HG03442 (cell line): Measurements from ENCODE around the gene TMPRSS4.

Experiments used
- ATAC-seq: cut with Tn5 transposase; IDR thresholded peaks from one replicate; pipeline ENCODE4 v1.9.1; 2021; ENCODE audit warnings: mild to moderate bottlenecking, moderate library complexity; ENCODE audit not compliant: unreplicated experiment

Gene TMPRSS4

DNA sequence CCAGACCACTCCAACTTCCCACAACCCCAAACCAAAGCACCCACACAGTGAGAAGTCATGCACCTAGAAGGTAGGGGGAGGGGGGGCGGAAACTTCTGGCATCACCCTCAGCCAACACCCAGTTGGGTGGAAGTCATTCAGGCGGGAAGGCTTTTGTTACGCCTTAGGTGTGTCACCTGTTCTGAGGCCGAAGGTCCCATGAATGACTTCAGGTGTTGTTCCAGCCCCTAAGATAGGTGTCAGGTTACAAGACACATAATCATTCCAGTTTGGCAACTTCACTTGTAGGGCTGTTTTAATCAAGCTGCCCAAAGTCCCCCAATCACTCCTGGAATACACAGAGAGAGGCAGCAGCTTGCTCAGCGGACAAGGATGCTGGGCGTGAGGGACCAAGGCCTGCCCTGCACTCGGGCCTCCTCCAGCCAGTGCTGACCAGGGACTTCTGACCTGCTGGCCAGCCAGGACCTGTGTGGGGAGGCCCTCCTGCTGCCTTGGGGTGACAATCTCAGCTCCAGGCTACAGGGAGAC lies at the start of gene TMPRSS4:
Gene TMPRSS4 (plus strand): TSS at position 325 of the 528 bp plus-strand sequence. CDS start 225 bp downstream, outside the sequence.
- ATAC-seq: no peak

DNA sequence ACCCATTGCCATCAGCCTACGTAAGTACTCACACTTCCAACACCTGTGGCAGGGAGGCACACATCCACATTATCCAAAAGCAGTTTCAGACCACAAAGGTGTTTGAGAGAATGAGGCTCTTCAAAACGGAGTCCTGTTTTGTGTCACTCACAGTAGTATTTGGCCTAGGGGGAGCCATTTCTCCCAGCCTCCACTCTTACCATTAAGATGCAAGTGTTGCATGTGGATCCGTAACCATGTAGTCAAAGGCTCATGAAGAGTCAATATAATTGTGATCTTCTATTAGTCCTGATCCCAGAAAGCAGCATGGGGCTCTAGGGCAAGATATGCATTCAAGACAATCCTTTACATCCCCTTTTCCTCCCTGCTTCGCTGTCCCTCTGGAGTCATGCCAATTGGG lies 49.2 kb upstream of the TMPRSS4 start:
- no peak for ATAC-seq

- no peak for ATAC-seq
These were observed 48.3 kb upstream of the TMPRSS4 start for GRCh38 chr11:118028626-118029025.

DNA sequence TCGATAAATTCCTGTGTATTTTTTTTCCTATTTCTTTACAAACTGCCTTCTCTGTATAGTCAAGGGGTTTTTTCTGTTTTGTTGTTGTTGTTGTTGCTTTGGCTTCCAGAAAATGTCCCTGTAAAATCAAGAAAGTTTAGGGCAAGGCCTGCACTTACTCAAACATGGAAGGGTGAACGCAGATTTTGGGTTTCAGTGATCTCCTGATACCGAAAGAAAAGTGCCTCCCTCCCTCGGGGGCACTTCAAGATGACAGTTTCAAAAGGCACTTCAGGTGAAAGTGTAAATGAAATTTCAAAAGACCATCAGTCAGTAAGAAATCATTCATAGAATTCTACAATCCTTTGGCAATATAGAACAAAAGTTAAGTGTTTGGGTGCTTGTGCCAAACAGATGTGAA lies 43.4 kb upstream of the TMPRSS4 start:
- no peak for ATAC-seq

DNA sequence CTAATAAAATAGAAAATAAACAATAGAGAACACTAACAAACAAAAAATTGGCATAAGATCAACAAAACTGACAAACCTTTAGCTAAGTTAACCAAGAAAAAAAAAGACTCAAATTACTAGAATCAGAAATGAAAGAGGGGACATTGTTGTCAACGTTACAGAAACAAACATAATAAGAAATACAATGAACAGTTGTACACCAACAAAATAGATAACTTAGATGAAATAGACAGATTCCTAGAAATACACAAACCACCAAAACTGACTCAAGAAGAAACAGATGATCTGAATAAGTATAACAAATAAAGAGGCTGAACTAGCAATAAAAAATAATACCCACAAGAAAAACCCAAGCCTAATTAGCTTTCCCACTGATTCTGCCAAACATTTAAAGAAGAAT lies 34.7 kb upstream of the TMPRSS4 start:
- no peak for ATAC-seq

- no peak for ATAC-seq
These were observed 34.1 kb upstream of the TMPRSS4 start for GRCh38 chr11:118042796-118043195.

- no peak for ATAC-seq
These were observed 31.7 kb upstream of the TMPRSS4 start for GRCh38 chr11:118045191-118045590.

- ATAC-seq: no peak
These were observed 30.6 kb upstream of the TMPRSS4 start for GRCh38 chr11:118046051-118046963.

DNA sequence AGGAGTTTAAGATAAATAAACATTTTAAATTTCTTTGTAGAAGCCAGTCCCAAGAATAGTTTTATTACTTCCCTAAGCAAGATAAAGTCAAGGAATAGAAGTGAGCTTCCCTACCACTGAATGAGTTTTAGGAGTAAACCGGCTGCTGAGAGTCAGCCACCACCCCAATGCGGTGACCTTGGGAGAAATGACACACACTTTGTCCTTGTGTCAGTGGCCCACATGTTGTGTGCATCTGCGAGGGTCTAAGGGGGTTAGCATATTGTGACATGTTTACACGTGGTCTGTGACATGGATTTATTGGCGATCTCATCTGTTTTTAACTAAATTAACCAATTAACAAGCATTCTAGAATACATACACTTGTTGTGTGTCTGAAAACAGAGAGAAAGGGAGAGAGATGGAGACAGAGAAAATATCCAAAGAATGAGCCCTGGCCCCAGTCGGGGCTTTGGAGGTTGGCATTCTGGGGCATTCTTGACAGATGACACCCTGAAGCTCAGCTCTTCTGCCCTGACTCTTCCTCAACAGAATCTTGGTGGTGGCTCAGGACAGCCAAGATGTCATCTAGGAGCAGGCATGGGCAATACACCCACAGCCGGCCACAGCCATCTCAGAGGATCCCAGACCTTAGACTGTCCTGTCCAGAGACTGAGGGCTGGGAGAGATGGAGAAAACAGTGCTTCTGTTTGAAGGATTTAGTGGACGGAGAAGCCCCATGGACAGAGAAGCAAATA lies 29.7 kb upstream of the TMPRSS4 start:
- ATAC-seq: no peak

GRCh38 chr11:118047749-118048148 lies 29.1 kb upstream of the TMPRSS4 start:
- no peak for ATAC-seq

GRCh38 chr11:118048472-118049370 lies 28.2 kb upstream of the TMPRSS4 start:
- no peak for ATAC-seq

- ATAC-seq: no peak
These were observed 27.1 kb upstream of the TMPRSS4 start for GRCh38 chr11:118049771-118050170.

- ATAC-seq: no peak
These were observed 26.5 kb upstream of the TMPRSS4 start for GRCh38 chr11:118050208-118050891.

DNA sequence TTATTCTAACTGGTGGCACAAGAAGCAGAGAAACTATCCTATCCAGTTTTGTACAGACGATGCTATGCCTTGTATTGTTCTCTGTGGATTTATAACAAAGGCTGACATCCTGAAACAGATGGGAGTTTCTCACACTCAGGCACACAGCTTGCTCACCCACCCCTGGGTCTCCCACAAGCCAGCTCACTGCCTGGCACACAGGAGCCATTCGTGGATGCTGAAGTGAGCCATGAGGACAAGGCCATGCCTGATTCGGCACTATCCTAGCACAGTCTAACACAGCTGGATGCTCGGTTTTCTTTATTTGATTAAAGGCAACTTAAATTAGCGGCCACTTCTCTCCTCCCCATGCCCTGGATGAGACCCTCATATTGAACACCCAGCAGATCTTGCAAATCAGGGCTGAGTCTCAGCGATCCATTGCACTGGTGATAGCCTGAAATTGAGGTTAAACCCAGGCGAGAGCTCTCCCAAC lies 25.7 kb upstream of the TMPRSS4 start:
- ATAC-seq: no peak

DNA sequence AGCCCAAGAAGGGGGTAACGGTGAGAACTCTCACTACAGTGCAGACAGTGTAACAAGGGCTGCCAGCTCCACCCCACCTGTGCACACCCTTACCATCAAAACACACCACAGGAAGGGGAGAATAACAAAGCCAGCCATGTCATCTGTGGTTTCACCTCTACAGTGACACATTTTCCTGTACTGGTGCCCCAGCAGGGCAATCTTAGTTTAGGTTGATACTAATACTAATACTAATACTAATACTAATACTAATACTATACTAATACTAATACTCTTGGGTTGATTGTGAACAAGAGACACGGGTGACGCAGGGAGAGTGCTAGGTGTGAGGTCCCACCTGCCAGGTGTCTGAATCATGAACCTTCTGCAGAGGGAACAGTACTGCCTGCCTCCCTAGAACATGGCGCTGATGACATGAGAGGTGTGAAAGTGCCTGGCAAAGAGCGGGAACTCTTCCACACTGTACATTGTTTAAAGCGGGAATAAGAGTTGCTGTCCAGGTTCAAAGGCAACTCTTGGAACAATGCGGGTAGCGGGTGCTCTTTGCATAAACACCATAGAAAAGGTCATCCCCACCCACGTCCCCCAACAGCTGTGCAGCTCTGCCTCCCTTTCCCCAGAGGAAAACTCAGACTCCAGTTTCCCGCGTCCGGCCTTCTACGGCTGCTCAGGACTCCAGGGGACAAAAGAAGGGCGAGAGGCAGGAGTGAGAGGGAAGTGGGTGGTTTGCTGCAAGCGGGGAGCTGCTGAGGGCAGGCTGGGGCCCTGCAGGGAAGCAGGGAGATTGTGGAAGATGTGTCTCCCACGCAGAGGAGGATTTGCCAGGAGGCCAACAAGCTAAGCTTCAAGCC lies 25.0 kb upstream of the TMPRSS4 start:
- ATAC-seq: no peak

GRCh38 chr11:118052581-118053206 lies 24.2 kb upstream of the TMPRSS4 start:
- ATAC-seq: no peak

DNA sequence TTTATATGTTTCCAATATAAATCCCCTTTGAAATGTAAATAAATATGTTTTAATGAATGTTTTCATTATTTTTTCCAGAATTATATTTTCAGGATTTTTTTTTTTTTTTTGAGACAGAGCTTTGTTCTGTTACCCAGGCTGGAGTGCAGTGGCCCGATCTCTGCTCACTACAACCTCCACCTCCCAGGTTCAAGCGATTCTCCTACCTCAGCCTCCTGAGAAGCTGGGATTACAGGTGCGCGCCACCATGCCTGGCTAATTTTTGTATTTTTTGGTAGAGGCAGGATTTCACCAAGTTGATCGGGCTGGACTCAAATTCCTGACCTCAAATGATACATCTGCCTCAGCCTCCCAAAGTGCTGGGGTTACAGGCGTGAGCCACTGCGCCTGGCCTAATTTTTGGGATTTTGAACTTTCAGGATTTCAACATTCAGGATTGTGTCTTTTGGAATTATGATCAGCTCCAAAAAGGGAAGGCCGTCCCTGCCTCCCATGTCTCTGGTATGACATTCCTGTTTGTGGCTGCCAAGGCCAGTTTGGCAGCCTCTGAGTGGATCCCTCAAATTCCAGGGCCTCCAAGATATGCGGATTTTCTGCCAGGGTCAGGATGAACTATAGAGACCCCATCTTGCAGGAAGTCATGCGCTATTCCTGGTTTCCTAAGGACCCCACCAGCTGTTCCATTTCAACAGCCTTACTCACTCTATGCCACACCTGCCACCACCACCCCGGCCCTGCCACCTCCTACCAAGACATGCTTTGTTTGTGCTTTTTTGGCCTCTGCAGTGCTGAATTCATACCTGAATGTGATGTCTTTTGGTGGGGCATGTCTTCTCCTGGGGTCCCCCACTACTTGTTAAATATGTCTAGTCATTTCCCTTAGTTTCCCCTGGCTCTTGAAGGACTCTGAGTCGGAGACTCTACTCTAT lies 21.9 kb upstream of the TMPRSS4 start:
- no peak for ATAC-seq

DNA sequence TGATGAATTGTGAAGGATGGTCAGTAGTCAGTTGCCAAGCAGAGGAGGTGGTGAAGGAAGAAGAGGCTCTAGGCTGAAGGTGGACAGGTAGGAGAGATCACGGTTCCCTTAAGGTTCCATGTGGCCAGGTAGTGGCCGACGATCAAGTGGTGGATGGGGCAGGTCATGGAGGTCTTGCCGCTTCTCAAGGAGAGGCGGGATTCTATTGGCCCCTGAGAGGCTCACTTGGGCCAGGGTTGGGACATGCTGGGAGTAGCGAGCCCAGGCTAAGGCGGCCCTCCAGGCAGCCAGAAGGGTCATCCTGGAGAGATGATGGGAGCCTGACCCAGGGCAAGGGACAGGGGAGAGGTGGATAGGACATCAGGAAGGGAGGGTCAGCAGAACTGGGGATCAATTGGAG lies 20.9 kb upstream of the TMPRSS4 start:
- no peak for ATAC-seq
